Measurements from ENCODE around the gene KCND2.

DNA sequence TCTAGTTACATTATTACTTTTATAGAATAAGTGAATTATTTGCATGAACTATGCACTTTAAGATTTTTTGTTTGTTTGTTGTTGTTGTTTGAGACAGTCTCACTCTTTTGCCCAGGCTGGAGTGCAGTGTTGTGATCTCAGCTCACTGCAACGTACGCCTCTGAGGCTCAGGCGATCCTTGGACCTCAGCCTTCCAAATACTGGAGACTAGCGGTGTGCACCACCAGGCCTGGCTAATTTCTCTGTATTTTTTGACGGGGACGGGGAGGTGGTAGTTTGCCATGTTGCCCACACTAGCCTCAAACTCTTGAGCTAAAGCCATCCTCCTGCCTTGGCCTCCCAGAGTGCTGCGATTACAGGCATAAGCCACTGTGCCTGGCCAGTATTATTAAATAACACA is 29.2 kb downstream of the KCND2 start:
- TF ChIP-seq, protein P1, sequence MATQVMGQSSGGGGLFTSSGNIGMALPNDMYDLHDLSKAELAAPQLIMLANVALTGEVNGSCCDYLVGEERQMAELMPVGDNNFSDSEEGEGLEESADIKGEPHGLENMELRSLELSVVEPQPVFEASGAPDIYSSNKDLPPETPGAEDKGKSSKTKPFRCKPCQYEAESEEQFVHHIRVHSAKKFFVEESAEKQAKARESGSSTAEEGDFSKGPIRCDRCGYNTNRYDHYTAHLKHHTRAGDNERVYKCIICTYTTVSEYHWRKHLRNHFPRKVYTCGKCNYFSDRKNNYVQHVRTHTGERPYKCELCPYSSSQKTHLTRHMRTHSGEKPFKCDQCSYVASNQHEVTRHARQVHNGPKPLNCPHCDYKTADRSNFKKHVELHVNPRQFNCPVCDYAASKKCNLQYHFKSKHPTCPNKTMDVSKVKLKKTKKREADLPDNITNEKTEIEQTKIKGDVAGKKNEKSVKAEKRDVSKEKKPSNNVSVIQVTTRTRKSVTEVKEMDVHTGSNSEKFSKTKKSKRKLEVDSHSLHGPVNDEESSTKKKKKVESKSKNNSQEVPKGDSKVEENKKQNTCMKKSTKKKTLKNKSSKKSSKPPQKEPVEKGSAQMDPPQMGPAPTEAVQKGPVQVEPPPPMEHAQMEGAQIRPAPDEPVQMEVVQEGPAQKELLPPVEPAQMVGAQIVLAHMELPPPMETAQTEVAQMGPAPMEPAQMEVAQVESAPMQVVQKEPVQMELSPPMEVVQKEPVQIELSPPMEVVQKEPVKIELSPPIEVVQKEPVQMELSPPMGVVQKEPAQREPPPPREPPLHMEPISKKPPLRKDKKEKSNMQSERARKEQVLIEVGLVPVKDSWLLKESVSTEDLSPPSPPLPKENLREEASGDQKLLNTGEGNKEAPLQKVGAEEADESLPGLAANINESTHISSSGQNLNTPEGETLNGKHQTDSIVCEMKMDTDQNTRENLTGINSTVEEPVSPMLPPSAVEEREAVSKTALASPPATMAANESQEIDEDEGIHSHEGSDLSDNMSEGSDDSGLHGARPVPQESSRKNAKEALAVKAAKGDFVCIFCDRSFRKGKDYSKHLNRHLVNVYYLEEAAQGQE (IDR thresholded peaks at IDR 0.05; ENCODE audit: insufficient read depth in 1 of 2, low read depth in 2 of 2, low read length in 2 of 2), result no peak
- TF ChIP-seq POLR2AphosphoS5 (IDR thresholded peaks at IDR 0.05; ENCODE audit: low read depth, low read length) (no peak), FOXP2 (optimal IDR thresholded peaks at IDR 0.05; ENCODE audit: borderline replicate concordance, extremely low read depth, extremely low read length, insufficient read depth) (no peak)

Measured in PFSK-1 (cell line).